DMS79 treated with DMSO at 0.1 percent for 48 hours (cell line): ENCODE measurements around the gene NUBPL.
"Not testable (repeated sequence)": the region's sequence is repeated elsewhere in the genome, so short reads cannot be mapped to it uniquely, and the experiment has no call there.

Experiments used
- DNase-seq: peaks from one replicate; lab custom pipeline; 2025; lab: John Stamatoyannopoulos, UW

NUBPL gene

GRCh38 chr14:31578266-31578665, 17.1 kb downstream of the NUBPL start:
- no peak for DNase-seq

- no peak for DNase-seq
Observed at GRCh38 chr14:31578792-31579501, 17.7 kb downstream of the NUBPL start.

- DNase-seq: no peak
Observed at GRCh38 chr14:31580234-31580633, 19.0 kb downstream of the NUBPL start.

GRCh38 chr14:31582286-31582691, 21.1 kb downstream of the NUBPL start:
- no peak for DNase-seq

GRCh38 chr14:31582836-31583452, 21.7 kb downstream of the NUBPL start:
- no peak for DNase-seq

GRCh38 chr14:31590206-31590605, 29.0 kb downstream of the NUBPL start:
- DNase-seq: peak; percentile 93

- no peak for DNase-seq
Observed at GRCh38 chr14:31592122-31592521, 30.9 kb downstream of the NUBPL start.

GRCh38 chr14:31592631-31593030, 31.4 kb downstream of the NUBPL start:
- no peak for DNase-seq

GRCh38 chr14:31596342-31597095, 35.3 kb downstream of the NUBPL start:
- no peak for DNase-seq

GRCh38 chr14:31605702-31606101, 44.5 kb downstream of the NUBPL start:
- DNase-seq: no peak

- no peak for DNase-seq
Observed at GRCh38 chr14:31611778-31612433, 50.7 kb downstream of the NUBPL start.

- DNase-seq: no peak
Observed at GRCh38 chr14:31613188-31613587, 52.0 kb downstream of the NUBPL start.

GRCh38 chr14:31618884-31619283, 57.7 kb downstream of the NUBPL start:
- not testable (repeated sequence) for DNase-seq

GRCh38 chr14:31619440-31619839, 58.2 kb downstream of the NUBPL start:
- no peak for DNase-seq

- DNase-seq: not testable (repeated sequence)
Observed at GRCh38 chr14:31620898-31621297, 59.7 kb downstream of the NUBPL start.

- DNase-seq: no peak
Observed at GRCh38 chr14:31622060-31622459, 60.9 kb downstream of the NUBPL start.

- DNase-seq: not testable (repeated sequence)
Observed at GRCh38 chr14:31652900-31653299, 91.7 kb downstream of the NUBPL start.

- DNase-seq: no peak
Observed at GRCh38 chr14:31657917-31658316, 96.7 kb downstream of the NUBPL start.

- DNase-seq: no peak
Observed at GRCh38 chr14:31659278-31659677, 98.1 kb downstream of the NUBPL start.

- DNase-seq: no peak
Observed at GRCh38 chr14:31660191-31660590, 99.0 kb downstream of the NUBPL start.

GRCh38 chr14:31660728-31661127, 99.5 kb downstream of the NUBPL start:
- DNase-seq: no peak

- DNase-seq: no peak
Observed at GRCh38 chr14:31668348-31668747, 107.1 kb downstream of the NUBPL start.

GRCh38 chr14:31672709-31673108, 111.5 kb downstream of the NUBPL start:
- DNase-seq: no peak
